GM23338 (cell line): Measurements from ENCODE around the gene HSF2BP.

ENCODE experiments used
- EZH2 ChIP-seq: fragments of 200-600 bp; sonication (generic); IDR thresholded peaks from one replicate; pipeline ENCODE4 v1.8.0; 2017; ENCODE audit warnings: antibody characterized with exemption, mild to moderate bottlenecking, low read depth; ENCODE audit not compliant: unreplicated experiment
- EZH2phosphoT487 ChIP-seq: fragments of 200-600 bp; sonication (generic); IDR thresholded peaks from one replicate; pipeline ENCODE4 v1.8.1; 2018; ENCODE audit warnings: antibody characterized with exemption; ENCODE audit not compliant: unreplicated experiment
- JUNB ChIP-seq: IDR thresholded peaks from one replicate; pipeline ENCODE4 v1.6.1; 2016; ENCODE audit warnings: antibody characterized with exemption; ENCODE audit not compliant: unreplicated experiment
- NANOG ChIP-seq: IDR thresholded peaks from 2 replicates; pipeline ENCODE4 v1.6.1; 2016; ENCODE audit warnings: antibody characterized with exemption, borderline replicate concordance
- POLR2AphosphoS5 ChIP-seq: IDR thresholded peaks from 2 replicates; pipeline ENCODE4 v1.6.1; 2016; ENCODE audit warnings: antibody characterized with exemption, low read depth
- STAT1 ChIP-seq: IDR thresholded peaks from one replicate; pipeline ENCODE4 v1.6.1; 2016; ENCODE audit warnings: antibody characterized with exemption; ENCODE audit not compliant: unreplicated experiment
- ZNF114 ChIP-seq: fragments of 250-450 bp; sonication (Bioruptor Pico); IDR thresholded peaks from 2 replicates; pipeline ENCODE4 v1.5.0; 2020; ENCODE audit warnings: mild to moderate bottlenecking, moderate library complexity
- ZNF331 ChIP-seq: fragments of 250-450 bp; sonication (Bioruptor Pico); IDR thresholded peaks from 2 replicates; pipeline ENCODE4 v1.5.0; 2020; ENCODE audit warnings: low read depth, mild to moderate bottlenecking, moderate library complexity
- TF ChIP-seq, protein P1 (sequence below), 2 experiments: fragments of 200-600 bp in 1 of 2; sonication (generic) in 1 of 2; conservative IDR thresholded peaks; 2 replicates each; pipeline versions ENCODE4 v1.5.1 to v1.6.1; 2016 to 2017; ENCODE audit warnings: antibody characterized with exemption in 2 of 2, low read depth in 2 of 2, mild to moderate bottlenecking in 2 of 2, moderate library complexity in 1 of 2
- TF ChIP-seq, protein P2 (sequence below): IDR thresholded peaks from one replicate; pipeline ENCODE4 v1.6.1; 2018; ENCODE audit warnings: antibody characterized with exemption; ENCODE audit not compliant: unreplicated experiment
- TF ChIP-seq, protein P3 (sequence below): fragments of 250-450 bp; sonication (Bioruptor Pico); IDR thresholded peaks from 2 replicates; pipeline ENCODE4 v1.5.0; 2020; ENCODE audit warnings: mild to moderate bottlenecking, moderate library complexity

DNA sequence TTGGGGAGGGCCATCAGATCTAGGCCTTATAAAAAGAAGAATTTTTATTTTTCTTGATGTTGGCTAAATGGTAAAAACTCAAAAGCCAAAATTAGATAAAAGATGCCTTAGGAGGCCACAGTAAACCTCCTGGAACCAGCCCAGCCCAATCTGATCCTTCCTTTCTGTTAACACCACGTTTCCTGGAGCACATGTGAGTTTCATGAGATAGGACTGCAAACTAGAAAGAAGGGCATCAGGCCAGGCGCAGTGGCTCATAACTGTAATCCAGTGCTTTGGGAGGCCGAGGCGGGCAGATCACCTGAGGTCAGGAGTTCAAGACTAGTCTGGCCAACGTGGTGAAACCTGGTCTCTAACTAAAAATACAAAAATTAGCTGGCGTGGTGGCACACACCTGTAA, 6.7 kb downstream of the HSF2BP start:
- TF ChIP-seq, protein P1, sequence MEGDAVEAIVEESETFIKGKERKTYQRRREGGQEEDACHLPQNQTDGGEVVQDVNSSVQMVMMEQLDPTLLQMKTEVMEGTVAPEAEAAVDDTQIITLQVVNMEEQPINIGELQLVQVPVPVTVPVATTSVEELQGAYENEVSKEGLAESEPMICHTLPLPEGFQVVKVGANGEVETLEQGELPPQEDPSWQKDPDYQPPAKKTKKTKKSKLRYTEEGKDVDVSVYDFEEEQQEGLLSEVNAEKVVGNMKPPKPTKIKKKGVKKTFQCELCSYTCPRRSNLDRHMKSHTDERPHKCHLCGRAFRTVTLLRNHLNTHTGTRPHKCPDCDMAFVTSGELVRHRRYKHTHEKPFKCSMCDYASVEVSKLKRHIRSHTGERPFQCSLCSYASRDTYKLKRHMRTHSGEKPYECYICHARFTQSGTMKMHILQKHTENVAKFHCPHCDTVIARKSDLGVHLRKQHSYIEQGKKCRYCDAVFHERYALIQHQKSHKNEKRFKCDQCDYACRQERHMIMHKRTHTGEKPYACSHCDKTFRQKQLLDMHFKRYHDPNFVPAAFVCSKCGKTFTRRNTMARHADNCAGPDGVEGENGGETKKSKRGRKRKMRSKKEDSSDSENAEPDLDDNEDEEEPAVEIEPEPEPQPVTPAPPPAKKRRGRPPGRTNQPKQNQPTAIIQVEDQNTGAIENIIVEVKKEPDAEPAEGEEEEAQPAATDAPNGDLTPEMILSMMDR (conservative IDR thresholded peaks at IDR 0.05; ENCODE audit: low read depth in 2 of 2), result no peak
- no peak for TF ChIP-seq POLR2AphosphoS5
- TF ChIP-seq EZH2, result no peak
- no peak for TF ChIP-seq JUNB
- no peak for TF ChIP-seq ZNF331
- TF ChIP-seq, protein P2, sequence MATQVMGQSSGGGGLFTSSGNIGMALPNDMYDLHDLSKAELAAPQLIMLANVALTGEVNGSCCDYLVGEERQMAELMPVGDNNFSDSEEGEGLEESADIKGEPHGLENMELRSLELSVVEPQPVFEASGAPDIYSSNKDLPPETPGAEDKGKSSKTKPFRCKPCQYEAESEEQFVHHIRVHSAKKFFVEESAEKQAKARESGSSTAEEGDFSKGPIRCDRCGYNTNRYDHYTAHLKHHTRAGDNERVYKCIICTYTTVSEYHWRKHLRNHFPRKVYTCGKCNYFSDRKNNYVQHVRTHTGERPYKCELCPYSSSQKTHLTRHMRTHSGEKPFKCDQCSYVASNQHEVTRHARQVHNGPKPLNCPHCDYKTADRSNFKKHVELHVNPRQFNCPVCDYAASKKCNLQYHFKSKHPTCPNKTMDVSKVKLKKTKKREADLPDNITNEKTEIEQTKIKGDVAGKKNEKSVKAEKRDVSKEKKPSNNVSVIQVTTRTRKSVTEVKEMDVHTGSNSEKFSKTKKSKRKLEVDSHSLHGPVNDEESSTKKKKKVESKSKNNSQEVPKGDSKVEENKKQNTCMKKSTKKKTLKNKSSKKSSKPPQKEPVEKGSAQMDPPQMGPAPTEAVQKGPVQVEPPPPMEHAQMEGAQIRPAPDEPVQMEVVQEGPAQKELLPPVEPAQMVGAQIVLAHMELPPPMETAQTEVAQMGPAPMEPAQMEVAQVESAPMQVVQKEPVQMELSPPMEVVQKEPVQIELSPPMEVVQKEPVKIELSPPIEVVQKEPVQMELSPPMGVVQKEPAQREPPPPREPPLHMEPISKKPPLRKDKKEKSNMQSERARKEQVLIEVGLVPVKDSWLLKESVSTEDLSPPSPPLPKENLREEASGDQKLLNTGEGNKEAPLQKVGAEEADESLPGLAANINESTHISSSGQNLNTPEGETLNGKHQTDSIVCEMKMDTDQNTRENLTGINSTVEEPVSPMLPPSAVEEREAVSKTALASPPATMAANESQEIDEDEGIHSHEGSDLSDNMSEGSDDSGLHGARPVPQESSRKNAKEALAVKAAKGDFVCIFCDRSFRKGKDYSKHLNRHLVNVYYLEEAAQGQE, result no peak
- TF ChIP-seq NANOG, result no peak
- no peak for TF ChIP-seq EZH2phosphoT487
- no peak for TF ChIP-seq ZNF114
- TF ChIP-seq STAT1, result no peak
- TF ChIP-seq, protein P3, sequence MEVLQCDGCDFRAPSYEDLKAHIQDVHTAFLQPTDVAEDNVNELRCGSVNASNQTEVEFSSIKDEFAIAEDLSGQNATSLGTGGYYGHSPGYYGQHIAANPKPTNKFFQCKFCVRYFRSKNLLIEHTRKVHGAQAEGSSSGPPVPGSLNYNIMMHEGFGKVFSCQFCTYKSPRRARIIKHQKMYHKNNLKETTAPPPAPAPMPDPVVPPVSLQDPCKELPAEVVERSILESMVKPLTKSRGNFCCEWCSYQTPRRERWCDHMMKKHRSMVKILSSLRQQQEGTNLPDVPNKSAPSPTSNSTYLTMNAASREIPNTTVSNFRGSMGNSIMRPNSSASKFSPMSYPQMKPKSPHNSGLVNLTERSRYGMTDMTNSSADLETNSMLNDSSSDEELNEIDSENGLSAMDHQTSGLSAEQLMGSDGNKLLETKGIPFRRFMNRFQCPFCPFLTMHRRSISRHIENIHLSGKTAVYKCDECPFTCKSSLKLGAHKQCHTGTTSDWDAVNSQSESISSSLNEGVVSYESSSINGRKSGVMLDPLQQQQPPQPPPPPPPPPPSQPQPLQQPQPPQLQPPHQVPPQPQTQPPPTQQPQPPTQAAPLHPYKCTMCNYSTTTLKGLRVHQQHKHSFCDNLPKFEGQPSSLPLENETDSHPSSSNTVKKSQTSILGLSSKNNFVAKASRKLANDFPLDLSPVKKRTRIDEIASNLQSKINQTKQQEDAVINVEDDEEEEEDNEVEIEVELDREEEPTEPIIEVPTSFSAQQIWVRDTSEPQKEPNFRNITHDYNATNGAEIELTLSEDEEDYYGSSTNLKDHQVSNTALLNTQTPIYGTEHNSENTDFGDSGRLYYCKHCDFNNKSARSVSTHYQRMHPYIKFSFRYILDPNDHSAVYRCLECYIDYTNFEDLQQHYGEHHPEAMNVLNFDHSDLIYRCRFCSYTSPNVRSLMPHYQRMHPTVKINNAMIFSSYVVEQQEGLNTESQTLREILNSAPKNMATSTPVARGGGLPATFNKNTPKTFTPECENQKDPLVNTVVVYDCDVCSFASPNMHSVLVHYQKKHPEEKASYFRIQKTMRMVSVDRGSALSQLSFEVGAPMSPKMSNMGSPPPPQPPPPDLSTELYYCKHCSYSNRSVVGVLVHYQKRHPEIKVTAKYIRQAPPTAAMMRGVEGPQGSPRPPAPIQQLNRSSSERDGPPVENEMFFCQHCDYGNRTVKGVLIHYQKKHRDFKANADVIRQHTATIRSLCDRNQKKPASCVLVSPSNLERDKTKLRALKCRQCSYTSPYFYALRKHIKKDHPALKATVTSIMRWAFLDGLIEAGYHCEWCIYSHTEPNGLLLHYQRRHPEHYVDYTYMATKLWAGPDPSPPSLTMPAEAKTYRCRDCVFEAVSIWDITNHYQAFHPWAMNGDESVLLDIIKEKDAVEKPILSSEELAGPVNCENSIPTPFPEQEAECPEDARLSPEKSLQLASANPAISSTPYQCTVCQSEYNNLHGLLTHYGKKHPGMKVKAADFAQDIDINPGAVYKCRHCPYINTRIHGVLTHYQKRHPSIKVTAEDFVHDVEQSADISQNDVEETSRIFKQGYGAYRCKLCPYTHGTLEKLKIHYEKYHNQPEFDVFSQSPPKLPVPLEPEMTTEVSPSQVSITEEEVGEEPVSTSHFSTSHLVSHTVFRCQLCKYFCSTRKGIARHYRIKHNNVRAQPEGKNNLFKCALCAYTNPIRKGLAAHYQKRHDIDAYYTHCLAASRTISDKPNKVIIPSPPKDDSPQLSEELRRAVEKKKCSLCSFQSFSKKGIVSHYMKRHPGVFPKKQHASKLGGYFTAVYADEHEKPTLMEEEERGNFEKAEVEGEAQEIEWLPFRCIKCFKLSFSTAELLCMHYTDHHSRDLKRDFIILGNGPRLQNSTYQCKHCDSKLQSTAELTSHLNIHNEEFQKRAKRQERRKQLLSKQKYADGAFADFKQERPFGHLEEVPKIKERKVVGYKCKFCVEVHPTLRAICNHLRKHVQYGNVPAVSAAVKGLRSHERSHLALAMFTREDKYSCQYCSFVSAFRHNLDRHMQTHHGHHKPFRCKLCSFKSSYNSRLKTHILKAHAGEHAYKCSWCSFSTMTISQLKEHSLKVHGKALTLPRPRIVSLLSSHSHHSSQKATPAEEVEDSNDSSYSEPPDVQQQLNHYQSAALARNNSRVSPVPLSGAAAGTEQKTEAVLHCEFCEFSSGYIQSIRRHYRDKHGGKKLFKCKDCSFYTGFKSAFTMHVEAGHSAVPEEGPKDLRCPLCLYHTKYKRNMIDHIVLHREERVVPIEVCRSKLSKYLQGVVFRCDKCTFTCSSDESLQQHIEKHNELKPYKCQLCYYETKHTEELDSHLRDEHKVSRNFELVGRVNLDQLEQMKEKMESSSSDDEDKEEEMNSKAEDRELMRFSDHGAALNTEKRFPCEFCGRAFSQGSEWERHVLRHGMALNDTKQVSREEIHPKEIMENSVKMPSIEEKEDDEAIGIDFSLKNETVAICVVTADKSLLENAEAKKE, result no peak
